Endothelial cell (in vitro differentiated cells): ENCODE results near the gene INTS6. TPM values are rescaled to one million over a fixed set of nuclear protein-coding genes. Genes with fewer than 3 reads are reported as not detected.

Experiments used
- DNase-seq: peaks from one replicate; pipeline ENCODE4 v3.0.0; 2021; ENCODE audit warnings: low spot score
- H3K27ac Mint-ChIP-seq: one replicate; pipeline ENCODE4 v1.8.0; 2021; ENCODE audit warnings: mixed read lengths, inconsistent platforms; ENCODE audit not compliant: unreplicated experiment
- H3K27me3 Mint-ChIP-seq: one replicate; pipeline ENCODE4 v1.8.0; 2021; ENCODE audit warnings: mild to moderate bottlenecking, moderate library complexity, mixed read lengths, inconsistent platforms; ENCODE audit not compliant: unreplicated experiment
- H3K36me3 Mint-ChIP-seq: one replicate; pipeline ENCODE4 v1.8.0; 2021; ENCODE audit warnings: mild to moderate bottlenecking, low read depth, mixed read lengths, inconsistent platforms; ENCODE audit not compliant: unreplicated experiment
- H3K4me1 Mint-ChIP-seq: one replicate; pipeline ENCODE4 v1.8.0; 2021; ENCODE audit warnings: mild to moderate bottlenecking, mixed read lengths, inconsistent platforms; ENCODE audit not compliant: unreplicated experiment
- H3K4me3 Mint-ChIP-seq: one replicate; pipeline ENCODE4 v1.8.0; 2021; ENCODE audit warnings: mild to moderate bottlenecking, mixed read lengths, inconsistent platforms; ENCODE audit not compliant: unreplicated experiment
- H3K9me3 Mint-ChIP-seq: one replicate; pipeline ENCODE4 v1.8.0; 2021; ENCODE audit warnings: mixed read lengths, inconsistent platforms; ENCODE audit not compliant: unreplicated experiment
- total RNA-seq: library from RNA; stranded (reverse); fragmentation: NEBNext Ultra II Directional; extraction: Animal tissue kit (Norgen Biotek cat#: 25700); gene quantifications from one replicate; pipeline ENCODE4 v1.2.1, GENCODE V29; 2021; ENCODE audit not compliant: unreplicated experiment
- TF ChIP-seq, protein P1 (sequence below): fragments of 200-600 bp; sonication (generic); IDR thresholded peaks from one replicate; pipeline ENCODE4 v1.5.0; 2021; ENCODE audit warnings: antibody characterized with exemption; ENCODE audit not compliant: unreplicated experiment

Gene INTS6
- total RNA-seq, 1 donor from 2014 or later: 45.0 TPM

DNA sequence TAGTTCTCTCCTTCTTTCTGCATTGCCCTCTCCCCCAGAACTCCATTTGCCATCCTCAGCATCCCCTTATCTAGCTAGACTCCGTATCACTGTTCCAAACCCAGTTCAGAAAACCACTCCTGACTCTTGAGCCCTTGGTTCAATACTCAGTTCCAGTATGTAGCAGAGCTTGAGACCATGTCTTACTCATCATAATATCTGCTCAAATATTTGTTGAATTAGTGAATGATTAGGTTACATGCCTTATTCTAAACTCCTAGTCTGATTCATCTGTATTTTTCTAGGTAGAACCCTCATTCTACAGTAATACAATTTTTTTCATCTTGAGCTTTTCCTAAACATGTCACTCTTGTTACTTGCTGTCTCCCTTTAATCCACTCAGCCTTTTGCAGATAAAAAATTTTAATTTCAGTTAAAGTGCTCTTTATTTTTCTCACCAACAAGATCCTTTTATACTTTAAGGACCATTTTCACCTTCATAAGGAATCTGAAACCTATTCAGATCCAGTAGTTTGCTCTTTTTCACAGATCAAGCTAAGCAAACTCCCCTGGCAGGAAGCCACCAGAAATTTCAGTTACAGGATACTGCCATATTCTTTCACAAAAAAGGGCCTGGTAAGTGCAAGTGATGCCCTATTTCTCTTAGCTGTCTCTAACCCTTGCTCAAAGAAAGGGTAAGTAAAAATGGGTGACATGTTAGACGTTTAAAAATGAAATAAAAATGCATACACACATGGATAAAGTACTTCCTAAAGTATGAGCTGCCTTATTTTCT lies 23.1 kb upstream of the INTS6 start:
- no peaks in the 10 kb centered on the region for H3K36me3 Mint-ChIP-seq
- H3K27me3 Mint-ChIP-seq: no peaks in the 10 kb centered on the region
- TF ChIP-seq, protein P1, sequence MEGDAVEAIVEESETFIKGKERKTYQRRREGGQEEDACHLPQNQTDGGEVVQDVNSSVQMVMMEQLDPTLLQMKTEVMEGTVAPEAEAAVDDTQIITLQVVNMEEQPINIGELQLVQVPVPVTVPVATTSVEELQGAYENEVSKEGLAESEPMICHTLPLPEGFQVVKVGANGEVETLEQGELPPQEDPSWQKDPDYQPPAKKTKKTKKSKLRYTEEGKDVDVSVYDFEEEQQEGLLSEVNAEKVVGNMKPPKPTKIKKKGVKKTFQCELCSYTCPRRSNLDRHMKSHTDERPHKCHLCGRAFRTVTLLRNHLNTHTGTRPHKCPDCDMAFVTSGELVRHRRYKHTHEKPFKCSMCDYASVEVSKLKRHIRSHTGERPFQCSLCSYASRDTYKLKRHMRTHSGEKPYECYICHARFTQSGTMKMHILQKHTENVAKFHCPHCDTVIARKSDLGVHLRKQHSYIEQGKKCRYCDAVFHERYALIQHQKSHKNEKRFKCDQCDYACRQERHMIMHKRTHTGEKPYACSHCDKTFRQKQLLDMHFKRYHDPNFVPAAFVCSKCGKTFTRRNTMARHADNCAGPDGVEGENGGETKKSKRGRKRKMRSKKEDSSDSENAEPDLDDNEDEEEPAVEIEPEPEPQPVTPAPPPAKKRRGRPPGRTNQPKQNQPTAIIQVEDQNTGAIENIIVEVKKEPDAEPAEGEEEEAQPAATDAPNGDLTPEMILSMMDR: no peak
- H3K4me1 Mint-ChIP-seq: no peaks in the 10 kb centered on the region
- no peaks in the 10 kb centered on the region for H3K9me3 Mint-ChIP-seq
- no peak overlapping the region for H3K27ac Mint-ChIP-seq
- no peak overlapping the region for H3K4me3 Mint-ChIP-seq
- DNase-seq: no peak

GRCh38 chr13:51469790-51470189 lies 17.0 kb upstream of the INTS6 start:
- Mint-ChIP-seq H3K9me3 (no peaks in the 10 kb centered on the region), H3K27ac (no peak overlapping the region), H3K4me1 (no peaks in the 10 kb centered on the region), H3K4me3 (no peak overlapping the region), H3K27me3 (no peaks in the 10 kb centered on the region), H3K36me3 (no peaks in the 10 kb centered on the region)
- TF ChIP-seq, protein P1: no peak
- DNase-seq: no peak

DNA sequence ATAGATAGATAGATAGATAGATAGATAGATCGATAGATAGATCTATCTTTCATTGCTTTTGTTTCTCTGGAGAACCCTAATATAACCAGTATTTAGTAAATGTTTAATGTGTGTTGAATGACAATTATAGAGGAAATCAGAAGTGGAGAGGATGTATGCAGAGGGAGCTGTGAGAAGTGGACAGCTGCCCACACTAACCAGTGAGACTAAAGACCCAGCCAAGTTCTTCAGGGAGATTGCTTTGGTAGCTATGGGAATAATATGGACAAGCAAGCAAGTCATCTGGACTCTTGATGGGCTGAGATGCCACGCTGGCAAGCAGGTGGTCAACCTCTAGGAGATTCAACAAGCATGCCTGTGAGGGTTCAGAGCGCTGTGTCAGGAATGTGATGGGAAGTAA lies 14.9 kb upstream of the INTS6 start:
- H3K27ac Mint-ChIP-seq: no peak overlapping the region
- no peaks in the 10 kb centered on the region for H3K27me3 Mint-ChIP-seq
- H3K4me3 Mint-ChIP-seq: no peak overlapping the region
- H3K9me3 Mint-ChIP-seq: no peaks in the 10 kb centered on the region
- DNase-seq: no peak
- TF ChIP-seq, protein P1: no peak
- no peaks in the 10 kb centered on the region for H3K4me1 Mint-ChIP-seq
- no peaks in the 10 kb centered on the region for H3K36me3 Mint-ChIP-seq

DNA sequence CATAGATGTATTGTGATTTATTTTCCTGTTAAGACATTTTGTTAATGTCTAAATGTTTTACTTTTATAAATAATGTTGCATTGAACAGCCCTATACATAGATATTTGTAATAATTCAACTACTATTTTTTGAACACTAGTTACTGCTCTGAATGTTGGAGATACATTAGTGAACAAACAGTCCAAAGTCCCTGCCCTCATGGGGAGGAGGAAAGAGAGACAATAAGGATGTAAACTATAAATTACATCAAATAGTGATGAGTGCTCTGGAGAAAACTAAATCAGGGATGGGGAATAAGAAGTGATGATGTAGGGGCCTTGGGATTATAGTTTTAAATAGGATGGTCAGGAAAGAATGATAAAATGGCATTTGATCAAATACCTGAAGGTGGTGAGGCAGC lies 12.3 kb upstream of the INTS6 start:
- no peak for DNase-seq
- Mint-ChIP-seq H3K27me3 (no peaks in the 10 kb centered on the region), H3K9me3 (no peaks in the 10 kb centered on the region), H3K4me3 (no peak overlapping the region), H3K36me3 (no peaks in the 10 kb centered on the region), H3K27ac (no peak overlapping the region), H3K4me1 (no peaks in the 10 kb centered on the region)
- TF ChIP-seq, protein P1: no peak

DNA sequence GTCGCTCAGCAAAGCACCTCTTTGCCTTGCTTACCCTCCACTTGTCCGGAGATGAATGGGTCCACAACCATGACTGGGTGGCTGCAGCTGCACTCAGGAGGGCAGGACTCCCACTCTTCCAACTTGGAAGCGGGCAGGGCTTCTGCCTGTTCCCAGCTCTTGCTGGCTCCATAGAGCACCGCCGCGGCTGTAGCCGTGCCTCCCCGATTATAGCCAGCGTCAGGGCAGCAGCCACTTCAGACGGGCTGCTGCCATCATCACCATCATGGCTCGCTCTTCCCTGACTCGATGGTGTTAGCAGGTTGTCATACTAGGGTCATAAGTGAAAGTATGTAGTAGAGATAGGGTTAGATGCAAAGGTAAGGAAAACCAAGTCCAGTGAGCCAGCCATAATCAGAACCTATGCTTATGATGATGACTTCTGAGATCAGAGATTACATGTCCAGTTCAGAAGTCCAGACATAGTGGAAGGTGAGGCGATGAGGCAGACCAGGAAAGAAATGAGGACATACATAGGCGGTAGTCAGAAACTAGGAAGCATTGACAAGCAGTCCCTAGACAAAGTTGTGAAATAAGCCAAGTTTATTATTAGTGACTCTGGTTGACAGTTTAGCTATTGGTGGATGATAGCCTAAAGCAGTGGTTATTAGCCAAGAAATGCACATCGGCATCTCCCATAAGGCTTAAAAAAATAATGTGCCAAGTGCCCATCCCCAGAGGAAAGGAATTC lies 4.4 kb upstream of the INTS6 start:
- Mint-ChIP-seq H3K9me3 (no peaks in the 10 kb centered on the region), H3K36me3 (peaks cover 16% of the 10 kb centered on the region), H3K27me3 (peaks cover 5% of the 10 kb centered on the region), H3K4me3 (no peak overlapping the region), H3K4me1 (peaks cover 18% of the 10 kb centered on the region), H3K27ac (no peak overlapping the region)
- TF ChIP-seq, protein P1: no peak
- DNase-seq: no peak
